GM23248 (cell line): ENCODE measurements around the gene FCHO1. TPM values are rescaled to one million over a fixed set of nuclear protein-coding genes. Genes with fewer than 3 reads are reported as not detected.

ENCODE experiments used
- DNase-seq: peaks from one replicate; pipeline ENCODE4 v3.0.0-alpha.2; 2015
- H2AFZ ChIP-seq: fragments of 200-600 bp; sonication (generic); 2 replicates; pipeline ENCODE4 v1.6.1; 2016; ENCODE audit warnings: antibody characterized with exemption
- H3F3A ChIP-seq: fragments of 200-600 bp; sonication (generic); 2 replicates; pipeline ENCODE4 v1.6.1; 2016; ENCODE audit warnings: mild to moderate bottlenecking, antibody characterized with exemption, mixed run types; ENCODE audit not compliant: insufficient read depth
- H3K27ac ChIP-seq: fragments of 200-600 bp; sonication (generic); 2 replicates; pipeline ENCODE4 v1.5.1; 2016; ENCODE audit warnings: mild to moderate bottlenecking
- H3K27me3 ChIP-seq: fragments of 200-600 bp; sonication (generic); replicated peaks from 2 replicates; pipeline ENCODE4 v1.6.1; 2016; ENCODE audit warnings: mild to moderate bottlenecking; ENCODE audit not compliant: insufficient read depth
- H3K36me3 ChIP-seq: fragments of 200-600 bp; sonication (generic); 2 replicates; pipeline ENCODE4 v1.6.1; 2016; ENCODE audit warnings: low read depth, mild to moderate bottlenecking
- H3K4me1 ChIP-seq: fragments of 200-600 bp; sonication (generic); 2 replicates; pipeline ENCODE4 v1.6.1; 2016; ENCODE audit warnings: mild to moderate bottlenecking; ENCODE audit not compliant: insufficient read depth
- H3K4me2 ChIP-seq: fragments of 200-600 bp; sonication (generic); one replicate; pipeline ENCODE4 v1.6.1; 2016; ENCODE audit warnings: mild to moderate bottlenecking; ENCODE audit not compliant: unreplicated experiment
- H3K4me3 ChIP-seq: fragments of 200-600 bp; sonication (generic); 2 replicates; pipeline ENCODE4 v1.5.1; 2016; ENCODE audit warnings: mild to moderate bottlenecking
- H3K79me2 ChIP-seq: fragments of 200-600 bp; sonication (generic); 2 replicates; pipeline ENCODE4 v1.6.1; 2016; ENCODE audit warnings: mild to moderate bottlenecking; ENCODE audit not compliant: insufficient read depth
- H3K9ac ChIP-seq: fragments of 200-600 bp; sonication (generic); 2 replicates; pipeline ENCODE4 v1.6.1; 2016; ENCODE audit warnings: mild to moderate bottlenecking
- H3K9me2 ChIP-seq: fragments of 200-600 bp; sonication (generic); 2 replicates; pipeline ENCODE4 v1.6.1; 2016; ENCODE audit warnings: mixed run types, mild to moderate bottlenecking, moderate library complexity; ENCODE audit not compliant: insufficient read depth
- H3K9me3 ChIP-seq: fragments of 200-600 bp; sonication (generic); one replicate; pipeline ENCODE4 v1.6.1; 2017; ENCODE audit warnings: low read depth
- H4K20me1 ChIP-seq: fragments of 200-600 bp; sonication (generic); 2 replicates; pipeline ENCODE4 v1.6.0; 2016; ENCODE audit not compliant: insufficient read depth
- EZH2 ChIP-seq: fragments of 200-600 bp; sonication (generic); IDR thresholded peaks from 2 replicates; pipeline ENCODE4 v1.6.1; 2018; ENCODE audit warnings: antibody characterized with exemption, mild to moderate bottlenecking; ENCODE audit not compliant: insufficient read depth, poor library complexity, severe bottlenecking
- EZH2phosphoT487 ChIP-seq: fragments of 200-600 bp; sonication (generic); IDR thresholded peaks from 2 replicates; pipeline ENCODE4 v1.6.1; 2018; ENCODE audit warnings: antibody characterized with exemption, moderate library complexity, mild to moderate bottlenecking, low read depth; ENCODE audit not compliant: insufficient read depth
- WGBS, 2 experiments: methylation state at CpG; one replicate each; pipeline ENCODE4 v1.1.6; 2015 to 2017; ENCODE audit warnings: low lambda C conversion rate in 2 of 2, low coverage in 1 of 2; ENCODE audit errors: missing lambda C conversion rate in 2 of 2; 5-methylcytosine and 5-hydroxymethylcytosine counted together
- in situ Hi-C: fragments of 300-500 bp; cut with MboI; formaldehyde crosslinking; loops from 2 replicates; pipeline ENCODE4 v1.15.0; 2020
- polyA plus RNA-seq: library from polyadenylated mRNA; unstranded; fragments of >200 nt; fragmentation: Nextera tagmentation; extraction: Ambion mirVana; gene quantifications from 2 replicates; pipeline ENCODE4 v1.2.1, GENCODE V29; 2016
- total RNA-seq: library from RNA; depleted of rRNA; stranded (reverse); fragments of >200 nt; shearing (Covaris generic); gene quantifications from 2 replicates; pipeline ENCODE4 v1.2.3, GENCODE V29; 2014

Gene FCHO1
- total and polyA plus RNA-seq, 2 experiments from 2014 or later = 0.43 to 1.1 TPM

- Histone ChIP-seq H3K4me3 (no peak overlapping the region), H3K9me2 (no peaks in the 10 kb centered on the region), H3K9me3 (no peaks in the 10 kb centered on the region), H2AFZ (no peak overlapping the region), H3K79me2 (peaks cover 95% of the 10 kb centered on the region), H3F3A (no peaks in the 10 kb centered on the region), H3K4me1 (peaks cover 3% of the 10 kb centered on the region), H4K20me1 (peaks cover under 1% of the 10 kb centered on the region), H3K9ac (no peak overlapping the region), H3K27me3 (no peaks in the 10 kb centered on the region), H3K4me2 (no peak overlapping the region), H3K27ac (no peak overlapping the region), H3K36me3 (peaks cover 12% of the 10 kb centered on the region; the same call in 1 of the 2 replicates)
- 84 to 87% methylated on average over 33 to 62 of the region's 62 CpGs for WGBS, 2 experiments
- DNase-seq = no peak
- in situ Hi-C loops = no loop called here
- no peak for TF ChIP-seq EZH2phosphoT487
- TF ChIP-seq EZH2 = no peak
Measured at GRCh38 chr19:17726964-17727773, 24.1 kb upstream of the FCHO1 start.

- Histone ChIP-seq H3K9me2 (no peaks in the 10 kb centered on the region), H3K27ac (no peak overlapping the region), H3F3A (no peaks in the 10 kb centered on the region), H4K20me1 (peaks cover 6% of the 10 kb centered on the region), H3K4me2 (no peak overlapping the region), H3K9ac (no peak overlapping the region), H3K9me3 (no peaks in the 10 kb centered on the region), H2AFZ (no peak overlapping the region), H3K4me3 (no peak overlapping the region), H3K36me3 (peaks cover 12% of the 10 kb centered on the region; the same call in 1 of the 2 replicates), H3K4me1 (no peaks in the 10 kb centered on the region), H3K27me3 (no peaks in the 10 kb centered on the region), H3K79me2 (peaks cover 95% of the 10 kb centered on the region)
- TF ChIP-seq EZH2phosphoT487 (no peak), EZH2 (no peak)
- WGBS, 2 experiments = 98 to 99% methylated on average over 15 to 19 of the region's 19 CpGs
- no peak for DNase-seq
- in situ Hi-C loops = no loop called here
Measured at GRCh38 chr19:17727843-17728242, 23.4 kb upstream of the FCHO1 start.

GRCh38 chr19:17733127-17733526 is 18.1 kb upstream of the FCHO1 start:
- Histone ChIP-seq H2AFZ (no peak overlapping the region), H3K79me2 (peaks cover 61% of the 10 kb centered on the region), H3K27me3 (no peaks in the 10 kb centered on the region), H3K9me2 (no peaks in the 10 kb centered on the region), H4K20me1 (peaks cover 6% of the 10 kb centered on the region), H3K9ac (no peak overlapping the region), H3K36me3 (peaks cover 24% of the 10 kb centered on the region; the same call in 1 of the 2 replicates), H3K27ac (no peak overlapping the region), H3F3A (no peaks in the 10 kb centered on the region), H3K4me1 (no peaks in the 10 kb centered on the region), H3K4me2 (no peak overlapping the region), H3K9me3 (no peaks in the 10 kb centered on the region), H3K4me3 (no peak overlapping the region)
- WGBS, 2 experiments = 93 to 95% methylated on average over 15 to 17 of the region's 22 CpGs
- in situ Hi-C loops = no loop called here
- TF ChIP-seq EZH2phosphoT487 (no peak), EZH2 (no peak)
- no peak for DNase-seq

GRCh38 chr19:17734146-17734545 is 17.1 kb upstream of the FCHO1 start:
- Histone ChIP-seq H2AFZ (no peak overlapping the region), H3K4me1 (no peaks in the 10 kb centered on the region), H3K4me3 (no peak overlapping the region), H3K4me2 (no peak overlapping the region), H3K27me3 (no peaks in the 10 kb centered on the region), H3K9ac (no peak overlapping the region), H4K20me1 (peaks cover 6% of the 10 kb centered on the region), H3F3A (no peaks in the 10 kb centered on the region), H3K27ac (no peak overlapping the region), H3K9me3 (no peaks in the 10 kb centered on the region), H3K79me2 (peaks cover 50% of the 10 kb centered on the region), H3K36me3 (peaks cover 24% of the 10 kb centered on the region; the same call in 1 of the 2 replicates), H3K9me2 (no peaks in the 10 kb centered on the region)
- 95 to 96% methylated on average over 15 to 16 of the region's 16 CpGs for WGBS, 2 experiments
- in situ Hi-C loops = no loop called here
- no peak for DNase-seq
- TF ChIP-seq EZH2 = no peak
- TF ChIP-seq EZH2phosphoT487 = no peak
